Breast epithelium (tissue), 3 donors: Measurements from ENCODE around the gene SSR2.

Experiments used
- POLR2A ChIP-seq: fragments of 450-650 bp; IDR thresholded peaks from one replicate; pipeline ENCODE4 v1.6.1; 2016; ENCODE audit warnings: antibody characterized with exemption, mild to moderate bottlenecking, moderate library complexity
- POLR2AphosphoS5 ChIP-seq, 3 donors: sonication (generic); formaldehyde crosslinking; IDR thresholded peaks; one replicate each; pipeline ENCODE4 v1.6.1; 2017; ENCODE audit warnings: antibody characterized with exemption in 3 of 3
- TF ChIP-seq, protein P1 (sequence below), 3 donors: fragments of 450-650 bp; IDR thresholded peaks; one replicate each; pipeline ENCODE4 v1.5.1; 2016 to 2017; ENCODE audit warnings: antibody characterized with exemption in 3 of 3, mild to moderate bottlenecking in 3 of 3, moderate library complexity in 3 of 3

DNA sequence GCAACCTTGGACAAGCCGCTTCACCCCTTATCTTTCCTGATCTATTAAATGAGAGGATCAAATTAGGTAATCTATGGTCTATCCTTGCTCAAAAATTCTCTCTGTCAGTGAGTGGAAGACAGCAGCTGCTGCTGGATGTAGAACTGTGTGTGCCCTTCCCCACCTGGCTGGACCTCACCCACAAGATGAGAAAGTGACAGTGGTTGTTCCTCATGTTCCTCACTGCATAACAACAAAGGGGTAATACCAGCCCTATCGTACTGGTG is 16.9 kb downstream of the SSR2 start:
- TF ChIP-seq, protein P1, sequence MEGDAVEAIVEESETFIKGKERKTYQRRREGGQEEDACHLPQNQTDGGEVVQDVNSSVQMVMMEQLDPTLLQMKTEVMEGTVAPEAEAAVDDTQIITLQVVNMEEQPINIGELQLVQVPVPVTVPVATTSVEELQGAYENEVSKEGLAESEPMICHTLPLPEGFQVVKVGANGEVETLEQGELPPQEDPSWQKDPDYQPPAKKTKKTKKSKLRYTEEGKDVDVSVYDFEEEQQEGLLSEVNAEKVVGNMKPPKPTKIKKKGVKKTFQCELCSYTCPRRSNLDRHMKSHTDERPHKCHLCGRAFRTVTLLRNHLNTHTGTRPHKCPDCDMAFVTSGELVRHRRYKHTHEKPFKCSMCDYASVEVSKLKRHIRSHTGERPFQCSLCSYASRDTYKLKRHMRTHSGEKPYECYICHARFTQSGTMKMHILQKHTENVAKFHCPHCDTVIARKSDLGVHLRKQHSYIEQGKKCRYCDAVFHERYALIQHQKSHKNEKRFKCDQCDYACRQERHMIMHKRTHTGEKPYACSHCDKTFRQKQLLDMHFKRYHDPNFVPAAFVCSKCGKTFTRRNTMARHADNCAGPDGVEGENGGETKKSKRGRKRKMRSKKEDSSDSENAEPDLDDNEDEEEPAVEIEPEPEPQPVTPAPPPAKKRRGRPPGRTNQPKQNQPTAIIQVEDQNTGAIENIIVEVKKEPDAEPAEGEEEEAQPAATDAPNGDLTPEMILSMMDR (IDR thresholded peaks at IDR 0.05): no peak
- TF ChIP-seq POLR2AphosphoS5 (IDR thresholded peaks at IDR 0.05): no peak
- no peak for TF ChIP-seq POLR2A
